Breast epithelium (tissue), 4 donors: Measurements from ENCODE around the gene NLRP1. TPM values are rescaled to one million over a fixed set of nuclear protein-coding genes. Genes with fewer than 3 reads are reported as not detected.

ENCODE experiments used
- DNase-seq, 2 donors: peaks; one replicate each; pipeline ENCODE4 v3.0.0-alpha.2; 2019; ENCODE audit warnings: low spot score in 2 of 2
- H3K27ac ChIP-seq, 2 donors: fragments of 200-600 bp; sonication (generic) in 1 of 2; one replicate each; pipeline ENCODE4 v1.5.1; 2016 to 2019; ENCODE audit warnings: mild to moderate bottlenecking in 1 of 2
- H3K27me3 ChIP-seq, 2 donors: fragments of 200-600 bp; sonication (generic) in 1 of 2; one replicate each; pipeline versions ENCODE4 v1.5.1 to v1.6.0; 2017 to 2019; ENCODE audit warnings: control low read depth in 1 of 2, mild to moderate bottlenecking in 1 of 2
- H3K36me3 ChIP-seq: fragments of 200-600 bp; one replicate; pipeline ENCODE4 v1.5.1; 2019
- H3K4me1 ChIP-seq, 2 donors: fragments of 200-600 bp; sonication (generic); one replicate each; pipeline ENCODE4 v1.5.1; 2016 to 2019; ENCODE audit warnings: control low read depth in 1 of 2
- H3K4me3 ChIP-seq, 3 donors: fragments of 200-600 bp; sonication (generic); 1 replicate in 2 of 3; 2 replicates in 1 of 3; pipeline ENCODE4 v1.5.1; 2016 to 2019; ENCODE audit warnings: mild to moderate bottlenecking in 3 of 3, moderate library complexity in 2 of 3
- H3K9me3 ChIP-seq, 2 donors: fragments of 200-600 bp; sonication (generic) in 1 of 2; one replicate each; pipeline ENCODE4 v1.5.1; 2016 to 2019; ENCODE audit warnings: control low read depth in 1 of 2
- POLR2A ChIP-seq: fragments of 450-650 bp; IDR thresholded peaks from one replicate; pipeline ENCODE4 v1.6.1; 2016; ENCODE audit warnings: antibody characterized with exemption, mild to moderate bottlenecking, moderate library complexity
- POLR2AphosphoS5 ChIP-seq, 3 donors: sonication (generic); formaldehyde crosslinking; IDR thresholded peaks; one replicate each; pipeline ENCODE4 v1.6.1; 2017; ENCODE audit warnings: antibody characterized with exemption in 3 of 3
- intact Hi-C: fragments of 100-400 bp; cut with DNase I; formaldehyde crosslinking; loops from one replicate; pipeline ENCODE4 v1.15.1; 2023; ENCODE audit warnings: low total_unique reads
- total RNA-seq, 3 donors: library from RNA; depleted of rRNA; stranded (reverse); fragments of >200 nt; gene quantifications; one replicate each; pipeline ENCODE4 v1.1.0, GENCODE V29; 2016
- TF ChIP-seq, protein P1 (sequence below), 3 donors: fragments of 450-650 bp; IDR thresholded peaks; one replicate each; pipeline ENCODE4 v1.5.1; 2016 to 2017; ENCODE audit warnings: antibody characterized with exemption in 3 of 3, mild to moderate bottlenecking in 3 of 3, moderate library complexity in 3 of 3

Gene NLRP1
- total RNA-seq, 3 donors from 2014 or later, result 27.4 to 35.1 (median 29.6) TPM

- intact Hi-C loops, result no loop called here
- TF ChIP-seq, protein P1, sequence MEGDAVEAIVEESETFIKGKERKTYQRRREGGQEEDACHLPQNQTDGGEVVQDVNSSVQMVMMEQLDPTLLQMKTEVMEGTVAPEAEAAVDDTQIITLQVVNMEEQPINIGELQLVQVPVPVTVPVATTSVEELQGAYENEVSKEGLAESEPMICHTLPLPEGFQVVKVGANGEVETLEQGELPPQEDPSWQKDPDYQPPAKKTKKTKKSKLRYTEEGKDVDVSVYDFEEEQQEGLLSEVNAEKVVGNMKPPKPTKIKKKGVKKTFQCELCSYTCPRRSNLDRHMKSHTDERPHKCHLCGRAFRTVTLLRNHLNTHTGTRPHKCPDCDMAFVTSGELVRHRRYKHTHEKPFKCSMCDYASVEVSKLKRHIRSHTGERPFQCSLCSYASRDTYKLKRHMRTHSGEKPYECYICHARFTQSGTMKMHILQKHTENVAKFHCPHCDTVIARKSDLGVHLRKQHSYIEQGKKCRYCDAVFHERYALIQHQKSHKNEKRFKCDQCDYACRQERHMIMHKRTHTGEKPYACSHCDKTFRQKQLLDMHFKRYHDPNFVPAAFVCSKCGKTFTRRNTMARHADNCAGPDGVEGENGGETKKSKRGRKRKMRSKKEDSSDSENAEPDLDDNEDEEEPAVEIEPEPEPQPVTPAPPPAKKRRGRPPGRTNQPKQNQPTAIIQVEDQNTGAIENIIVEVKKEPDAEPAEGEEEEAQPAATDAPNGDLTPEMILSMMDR (IDR thresholded peaks at IDR 0.05), result no peak
- TF ChIP-seq POLR2A (no peak), POLR2AphosphoS5 (IDR thresholded peaks at IDR 0.05) (no peak)
- Histone ChIP-seq H3K9me3 (no peaks in the 10 kb centered on the region), H3K36me3 (no peaks in the 10 kb centered on the region), H3K4me1 (no peaks in the 10 kb centered on the region), H3K4me3 (no peak overlapping the region), H3K27ac (no peak overlapping the region), H3K27me3 (peaks cover 0 to 6% of the 10 kb centered on the region in 2 donors)
- no peak for DNase-seq
These were observed 82.6 kb downstream of the NLRP1 start for GRCh38 chr17:5501685-5502084.

GRCh38 chr17:5500589-5501391 lies 83.5 kb downstream of the NLRP1 start:
- H3K27ac ChIP-seq, result peak overlapping the region; percentile 48 to 68
- peak; percentile 56 to 67 for DNase-seq

DNA sequence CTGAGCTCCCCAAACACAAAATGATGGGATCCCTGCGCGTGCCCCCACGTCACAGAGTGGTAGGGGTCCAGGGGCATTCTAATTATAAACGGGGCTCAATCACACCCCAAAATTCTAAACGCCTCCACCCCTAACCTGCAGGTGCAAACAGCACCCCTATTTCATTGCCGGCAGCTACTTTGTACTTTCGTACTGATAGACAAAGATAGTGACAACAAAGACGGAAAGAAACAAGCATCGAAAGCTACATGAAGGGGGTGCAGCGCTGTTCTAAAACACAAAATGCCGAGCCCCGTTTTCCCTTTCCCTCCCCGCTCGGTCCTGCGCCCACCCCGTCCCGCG lies 84.1 kb downstream of the NLRP1 start:
- no peak for DNase-seq
- Histone ChIP-seq H3K9me3 (no peaks in the 10 kb centered on the region), H3K27me3 (peaks cover 0 to 6% of the 10 kb centered on the region in 2 donors), H3K4me1 (no peaks in the 10 kb centered on the region), H3K27ac (peak overlapping the region; percentile 48 to 68), H3K4me3 (peak overlapping the region; percentile 49 to 70 (median 69)), H3K36me3 (no peaks in the 10 kb centered on the region)
- intact Hi-C loops, result no loop called here
- no peak for TF ChIP-seq POLR2A
- TF ChIP-seq, protein P1 (IDR thresholded peaks at IDR 0.05), result no peak
- no peak for TF ChIP-seq POLR2AphosphoS5 (IDR thresholded peaks at IDR 0.05)

More at GRCh38 chr17:5500589-5501391, 83.5 kb downstream of the NLRP1 start:
- TF ChIP-seq POLR2A, result no peak
- no peak for TF ChIP-seq POLR2AphosphoS5 (IDR thresholded peaks at IDR 0.05)
- TF ChIP-seq, protein P1 (IDR thresholded peaks at IDR 0.05), result no peak
- Histone ChIP-seq H3K4me3 (peak overlapping the region; percentile 49 to 70 (median 69)), H3K9me3 (no peaks in the 10 kb centered on the region), H3K4me1 (no peaks in the 10 kb centered on the region), H3K36me3 (no peaks in the 10 kb centered on the region), H3K27me3 (peaks cover 0 to 6% of the 10 kb centered on the region in 2 donors)
- intact Hi-C loops, result no loop called here

DNA sequence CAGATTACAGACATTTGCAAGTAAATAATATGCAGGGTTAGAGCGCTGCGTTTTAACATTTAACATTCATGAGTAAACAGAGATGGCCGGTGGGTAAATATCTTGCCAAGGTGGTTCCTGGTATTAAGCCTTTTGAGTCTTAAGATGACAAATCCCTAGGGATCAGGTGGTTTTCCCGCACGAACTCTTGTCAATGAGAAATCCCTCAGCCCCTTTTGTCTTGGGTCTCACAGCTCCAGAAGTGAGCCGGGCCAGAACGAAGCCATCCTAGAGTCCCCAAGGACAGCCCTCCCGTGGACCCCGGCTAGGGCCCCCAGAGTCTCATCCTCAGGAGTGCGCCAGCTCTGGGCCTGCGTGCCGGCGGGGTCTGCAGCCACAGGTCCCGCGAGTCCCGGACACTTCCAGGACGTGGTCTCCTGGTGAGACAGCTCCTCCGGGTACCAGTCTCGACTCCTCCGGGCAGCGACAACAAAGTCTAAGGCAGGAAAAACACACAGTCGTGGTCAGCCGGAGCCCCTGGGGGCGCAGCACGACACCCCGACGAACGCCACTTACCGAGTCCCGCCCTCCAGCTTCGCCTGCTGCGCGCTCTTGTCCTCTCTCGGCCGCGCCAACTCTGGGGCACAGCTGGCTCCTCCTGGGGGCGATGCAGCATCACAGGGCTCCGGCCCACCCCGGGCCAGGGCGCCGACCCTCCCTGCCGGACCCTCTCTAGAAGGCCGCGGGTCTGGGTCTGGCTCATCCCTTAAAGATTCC lies 84.7 kb downstream of the NLRP1 start:
- no peak overlapping the region for H3K27ac ChIP-seq

More for the DNA sequence above, 84.7 kb downstream of the NLRP1 start:
- peaks cover 0 to 6% of the 10 kb centered on the region in 2 donors for H3K27me3 ChIP-seq
- intact Hi-C loops, result no loop called here
- no peaks in the 10 kb centered on the region for H3K9me3 ChIP-seq
- no peaks in the 10 kb centered on the region for H3K4me1 ChIP-seq
- TF ChIP-seq POLR2AphosphoS5 (IDR thresholded peaks at IDR 0.05) (no peak), POLR2A (no peak)
- TF ChIP-seq, protein P1 (IDR thresholded peaks at IDR 0.05), result no peak
- no peak for DNase-seq
- H3K36me3 ChIP-seq, result no peaks in the 10 kb centered on the region
- peak overlapping the region; percentile 49 to 70 (median 69) for H3K4me3 ChIP-seq
